HEK293 (cell line): Measurements from ENCODE around the gene CTNNA2.

Experiments used
- CTCF ChIA-PET: fragments of 350-600 bp; formaldehyde crosslinking; extraction: SDS; loops from one replicate; lab custom pipeline; 2021; ENCODE audit warnings: antibody characterized with exemption; lab: Yijun Ruan, JAX
- POLR2A ChIA-PET: fragments of 300-600 bp; formaldehyde crosslinking; extraction: SDS; loops from one replicate; lab custom pipeline; 2020; ENCODE audit warnings: antibody characterized with exemption, inconsistent platforms; lab: Yijun Ruan, JAX
- H3K27ac ChIP-seq: fragments of 200-500 bp; sonication (Bioruptor generic); 2 replicates; pipeline ENCODE4 v1.5.1; 2014; ENCODE audit warnings: low read depth, low read length, control low read depth, inconsistent platforms; ENCODE audit errors: extremely low read depth
- H3K36me3 ChIP-seq, 2 experiments: fragments of 200-500 bp in 1 of 2; sonication (Bioruptor generic) in 1 of 2; 1 replicate in 1 of 2; 2 replicates in 1 of 2; pipeline ENCODE4 v1.5.1; 2014 to 2017; ENCODE audit warnings: inconsistent platforms in 2 of 2, low read length in 2 of 2; ENCODE audit not compliant: control insufficient read depth in 2 of 2, insufficient read depth in 1 of 2
- H3K4me1 ChIP-seq: fragments of 200-500 bp; sonication (Bioruptor generic); 2 replicates; pipeline ENCODE4 v1.5.1; 2014; ENCODE audit warnings: mild to moderate bottlenecking, low read length, inconsistent platforms; ENCODE audit not compliant: control insufficient read depth, insufficient read depth
- H3K4me3 ChIP-seq: 2 replicates; pipeline ENCODE4 v1.5.1; 2011; ENCODE audit warnings: low read depth, mild to moderate bottlenecking, control low read depth, low read length, moderate library complexity
- H3K9me3 ChIP-seq: fragments of 200-500 bp; sonication (Bioruptor generic); 2 replicates; pipeline ENCODE4 v1.5.1; 2014; ENCODE audit warnings: low read depth, low read length, inconsistent platforms; ENCODE audit not compliant: control insufficient read depth, insufficient read depth
- ATF2 ChIP-seq: fragments of 450-650 bp; formaldehyde crosslinking; IDR thresholded peaks from 2 replicates; pipeline ENCODE4 v1.5.1; 2016; ENCODE audit warnings: missing biosample characterization, missing genetic modification characterization, low read depth
- BCL11A ChIP-seq: fragments of 450-650 bp; formaldehyde crosslinking; IDR thresholded peaks from 2 replicates; pipeline ENCODE4 v1.5.1; 2016; ENCODE audit warnings: low read depth, missing biosample characterization, missing genetic modification characterization
- FEZF1 ChIP-seq: fragments of 450-650 bp; formaldehyde crosslinking; IDR thresholded peaks from 2 replicates; pipeline ENCODE4 v1.5.1; 2016; ENCODE audit warnings: missing biosample characterization, missing genetic modification characterization
- KLF8 ChIP-seq: fragments of 450-650 bp; formaldehyde crosslinking; IDR thresholded peaks from 2 replicates; pipeline ENCODE4 v1.5.1; 2016; ENCODE audit warnings: missing biosample characterization, missing genetic modification characterization
- KLF9 ChIP-seq: fragments of 450-650 bp; formaldehyde crosslinking; IDR thresholded peaks from 2 replicates; pipeline ENCODE4 v1.5.1; 2016; ENCODE audit warnings: missing biosample characterization, missing genetic modification characterization, low read depth
- YY2 ChIP-seq: fragments of 450-650 bp; formaldehyde crosslinking; IDR thresholded peaks from 2 replicates; pipeline ENCODE4 v1.5.1; 2016; ENCODE audit warnings: missing biosample characterization, missing genetic modification characterization
- ZBTB1 ChIP-seq: fragments of 450-650 bp; formaldehyde crosslinking; IDR thresholded peaks from 2 replicates; pipeline ENCODE4 v1.5.1; 2016; ENCODE audit warnings: missing biosample characterization, missing genetic modification characterization
- ZEB2 ChIP-seq: fragments of 450-650 bp; formaldehyde crosslinking; IDR thresholded peaks from 2 replicates; pipeline ENCODE4 v1.5.1; 2016; ENCODE audit warnings: missing biosample characterization, missing genetic modification characterization
- ZFP3 ChIP-seq: fragments of 450-650 bp; formaldehyde crosslinking; IDR thresholded peaks from 2 replicates; pipeline ENCODE4 v1.5.1; 2016; ENCODE audit warnings: low read depth, missing biosample characterization, missing genetic modification characterization
- ZFP69B ChIP-seq: fragments of 450-650 bp; formaldehyde crosslinking; IDR thresholded peaks from 2 replicates; pipeline ENCODE4 v1.5.1; 2016; ENCODE audit warnings: missing biosample characterization, missing genetic modification characterization
- ZNF19 ChIP-seq: fragments of 450-650 bp; formaldehyde crosslinking; IDR thresholded peaks from 2 replicates; pipeline ENCODE4; 2016; ENCODE audit warnings: missing biosample characterization, missing genetic modification characterization, low read depth
- ZNF202 ChIP-seq: fragments of 450-650 bp; formaldehyde crosslinking; IDR thresholded peaks from 2 replicates; pipeline ENCODE4 v1.5.1; 2016; ENCODE audit warnings: missing biosample characterization, missing genetic modification characterization, borderline replicate concordance
- ZNF214 ChIP-seq: fragments of 450-650 bp; formaldehyde crosslinking; IDR thresholded peaks from 2 replicates; pipeline ENCODE4 v1.5.1; 2017; ENCODE audit warnings: missing biosample characterization, mild to moderate bottlenecking, missing genetic modification characterization, borderline replicate concordance
- ZNF24 ChIP-seq: fragments of 450-650 bp; formaldehyde crosslinking; IDR thresholded peaks from 2 replicates; pipeline ENCODE4 v1.5.1; 2016; ENCODE audit warnings: missing biosample characterization, missing genetic modification characterization
- ZNF366 ChIP-seq: fragments of 450-650 bp; formaldehyde crosslinking; conservative IDR thresholded peaks from 2 replicates; pipeline ENCODE4 v1.5.1; 2016; ENCODE audit warnings: missing biosample characterization, missing genetic modification characterization
- ZNF394 ChIP-seq: fragments of 450-650 bp; formaldehyde crosslinking; IDR thresholded peaks from 2 replicates; pipeline ENCODE4 v1.5.1; 2016; ENCODE audit warnings: missing biosample characterization, missing genetic modification characterization, mild to moderate bottlenecking, moderate library complexity, borderline replicate concordance
- ZNF398 ChIP-seq: fragments of 450-650 bp; formaldehyde crosslinking; IDR thresholded peaks from 2 replicates; pipeline ENCODE4 v1.5.1; 2017; ENCODE audit warnings: missing biosample characterization, missing genetic modification characterization
- ZNF473 ChIP-seq: fragments of 450-650 bp; formaldehyde crosslinking; IDR thresholded peaks from 2 replicates; pipeline ENCODE4 v1.5.1; 2017; ENCODE audit warnings: missing biosample characterization, missing genetic modification characterization
- ZNF488 ChIP-seq: fragments of 450-650 bp; formaldehyde crosslinking; IDR thresholded peaks from 2 replicates; pipeline ENCODE4 v1.5.1; 2016; ENCODE audit warnings: missing biosample characterization, missing genetic modification characterization
- ZNF514 ChIP-seq: fragments of 450-650 bp; formaldehyde crosslinking; IDR thresholded peaks from 2 replicates; pipeline ENCODE4 v1.5.1; 2016; ENCODE audit warnings: missing biosample characterization, missing genetic modification characterization
- ZNF624 ChIP-seq: fragments of 450-650 bp; formaldehyde crosslinking; IDR thresholded peaks from 2 replicates; pipeline ENCODE4 v1.5.1; 2017; ENCODE audit warnings: missing biosample characterization, missing genetic modification characterization
- ZSCAN30 ChIP-seq: fragments of 450-650 bp; IDR thresholded peaks from 2 replicates; pipeline ENCODE4 v1.5.1; 2018; ENCODE audit warnings: missing biosample characterization, mild to moderate bottlenecking, missing genetic modification characterization, moderate library complexity
- TF ChIP-seq, protein P1 (sequence below): sonication (generic); formaldehyde crosslinking; IDR thresholded peaks from 2 replicates; pipeline ENCODE4 v1.8.1; 2022; ENCODE audit warnings: mild to moderate bottlenecking, moderate library complexity, missing genetic modification reagents
- TF ChIP-seq, protein P2 (sequence below): fragments of 450-650 bp; formaldehyde crosslinking; IDR thresholded peaks from 2 replicates; pipeline ENCODE4 v1.5.1; 2017; ENCODE audit warnings: missing biosample characterization, missing genetic modification characterization

CTNNA2 gene

DNA sequence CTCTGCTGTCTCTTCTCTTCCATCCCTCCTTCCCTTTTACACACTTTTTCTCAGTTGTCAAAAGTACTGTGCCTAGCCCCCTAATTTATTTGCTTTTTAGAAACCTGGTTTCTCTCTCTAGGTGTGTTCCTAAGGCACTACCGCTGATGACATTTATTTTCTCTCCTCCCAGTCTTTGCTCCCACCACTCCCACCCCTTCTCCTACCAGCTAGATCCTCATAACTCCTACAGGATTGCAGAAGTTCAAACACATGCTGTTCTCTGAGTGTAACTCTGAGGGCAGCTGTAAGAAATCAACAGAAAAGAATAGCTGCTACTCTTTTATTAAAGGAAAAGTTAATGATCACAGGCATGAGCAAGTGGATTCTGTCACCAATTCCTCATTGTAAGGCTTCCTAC is 814.0 kb downstream of the CTNNA2 start:
- H3K4me3 ChIP-seq = no peak overlapping the region
- POLR2A ChIA-PET = no interaction called here
- CTCF ChIA-PET = interaction anchor here (0.7 to 6.3 kb wide), 10 partner anchors 16 to 183 kb away, joined by 3 to 135 read pairs (median 8); no protein-coding TSS in a partner anchor
- H3K27ac ChIP-seq = no peak overlapping the region
- H3K36me3 ChIP-seq = no peaks in the 10 kb centered on the region
- TF ChIP-seq FEZF1 (no peak), ATF2 (tag by site-specific recombination) (no peak), ZNF24 (tag by site-specific recombination) (no peak), BCL11A (tag by site-specific recombination) (no peak), ZNF202 (tag by site-specific recombination) (no peak), ZNF514 (tag by site-specific recombination) (no peak), ZNF19 (no peak), KLF8 (tag by site-specific recombination) (no peak)
- TF ChIP-seq, protein P1, sequence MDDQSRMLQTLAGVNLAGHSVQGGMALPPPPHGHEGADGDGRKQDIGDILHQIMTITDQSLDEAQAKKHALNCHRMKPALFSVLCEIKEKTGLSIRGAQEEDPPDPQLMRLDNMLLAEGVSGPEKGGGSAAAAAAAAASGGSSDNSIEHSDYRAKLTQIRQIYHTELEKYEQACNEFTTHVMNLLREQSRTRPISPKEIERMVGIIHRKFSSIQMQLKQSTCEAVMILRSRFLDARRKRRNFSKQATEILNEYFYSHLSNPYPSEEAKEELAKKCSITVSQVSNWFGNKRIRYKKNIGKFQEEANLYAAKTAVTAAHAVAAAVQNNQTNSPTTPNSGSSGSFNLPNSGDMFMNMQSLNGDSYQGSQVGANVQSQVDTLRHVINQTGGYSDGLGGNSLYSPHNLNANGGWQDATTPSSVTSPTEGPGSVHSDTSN (CRISPR knock-in tag) = no peak
- TF ChIP-seq, all 188 proteins: peak for 0
- no peaks in the 10 kb centered on the region for H3K9me3 ChIP-seq
- H3K4me1 ChIP-seq = no peaks in the 10 kb centered on the region

DNA sequence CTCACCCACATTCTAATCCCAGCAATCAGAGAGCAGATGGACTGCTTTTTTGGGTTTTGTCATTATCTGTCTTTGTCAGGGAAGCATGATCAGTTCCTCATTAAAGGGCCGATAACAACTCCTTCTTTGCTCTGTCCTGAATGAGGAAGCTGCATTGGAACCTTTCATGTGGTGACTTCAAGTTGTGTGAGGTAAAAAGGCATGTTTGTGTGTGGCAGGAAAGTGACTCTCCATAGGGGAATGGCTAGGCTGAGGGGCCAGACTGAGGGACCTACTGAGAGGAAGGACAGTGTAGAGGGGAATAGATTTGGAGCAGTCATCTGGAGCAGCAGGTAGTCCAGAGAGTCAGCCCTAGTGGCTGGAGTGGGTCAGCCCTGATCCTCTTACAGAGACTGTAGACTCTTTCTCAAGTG is 815.3 kb downstream of the CTNNA2 start:
- TF ChIP-seq ZNF398 (tag by site-specific recombination) (no peak), ZNF624 (tag by site-specific recombination) (no peak), KLF9 (tag by site-specific recombination) (no peak), ZNF473 (tag by site-specific recombination) (no peak), ZNF394 (no peak), ATF2 (tag by site-specific recombination) (no peak), ZFP3 (no peak), ZNF214 (tag by site-specific recombination) (no peak), ZNF488 (tag by site-specific recombination) (no peak), ZNF366 (tag by site-specific recombination) (no peak), ZEB2 (tag by site-specific recombination) (no peak), ZFP69B (tag by site-specific recombination) (no peak), ZNF24 (tag by site-specific recombination) (no peak), ZSCAN30 (tag by site-specific recombination) (no peak), ZBTB1 (tag by site-specific recombination) (no peak), YY2 (tag by site-specific recombination) (no peak)
- TF ChIP-seq, protein P2, sequence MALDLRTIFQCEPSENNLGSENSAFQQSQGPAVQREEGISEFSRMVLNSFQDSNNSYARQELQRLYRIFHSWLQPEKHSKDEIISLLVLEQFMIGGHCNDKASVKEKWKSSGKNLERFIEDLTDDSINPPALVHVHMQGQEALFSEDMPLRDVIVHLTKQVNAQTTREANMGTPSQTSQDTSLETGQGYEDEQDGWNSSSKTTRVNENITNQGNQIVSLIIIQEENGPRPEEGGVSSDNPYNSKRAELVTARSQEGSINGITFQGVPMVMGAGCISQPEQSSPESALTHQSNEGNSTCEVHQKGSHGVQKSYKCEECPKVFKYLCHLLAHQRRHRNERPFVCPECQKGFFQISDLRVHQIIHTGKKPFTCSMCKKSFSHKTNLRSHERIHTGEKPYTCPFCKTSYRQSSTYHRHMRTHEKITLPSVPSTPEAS (tag by site-specific recombination) = no peak
- ChIA-PET POLR2A (no interaction called here), CTCF (interaction anchor here (0.7 to 6.3 kb wide), 3 partner anchors 89 to 175 kb away, joined by 3 to 135 read pairs (median 27); no protein-coding TSS in a partner anchor)
- no peak overlapping the region for H3K4me3 ChIP-seq
- H3K9me3 ChIP-seq = no peaks in the 10 kb centered on the region
- H3K4me1 ChIP-seq = no peaks in the 10 kb centered on the region
- no peak overlapping the region for H3K27ac ChIP-seq
- no peaks in the 10 kb centered on the region for H3K36me3 ChIP-seq
